ENCODE data around the gene ITM2C. TPM values are rescaled to one million over a fixed set of nuclear protein-coding genes. Genes with fewer than 3 reads are reported as not detected.

Gene ITM2C
- total and polyA plus RNA-seq, 2 of the 13 experiments (the other 11 are each of a cell fraction or from before 2014, with no cell fraction given) = 70.5 to 270 TPM

GRCh38 chr2:230896346-230897115 lies 31.8 kb downstream of the ITM2C start:
- no peak overlapping the region for H3K9ac ChIP-seq (ENCODE audit: insufficient read depth, low read depth, low read length)
- no peak for FAIRE-seq
- BruUV-seq (replicated peaks) = no TSS peak

More at GRCh38 chr2:230896346-230897115, 31.8 kb downstream of the ITM2C start:
- DNase-seq (ENCODE audit: low spot score) (no peak), ATAC-seq (no peak)
- CTCF ChIA-PET (ENCODE audit: low intra/inter-chr PET ratio, low total read pairs) = no interaction called here
- no peaks in the 10 kb centered on the region for H3K4me1 ChIP-seq (ENCODE audit: insufficient read depth, low read length)
- no peak overlapping the region for H2AFZ ChIP-seq (ENCODE audit: low read length)
- H3K27ac ChIP-seq (ENCODE audit: extremely low read length, insufficient read depth, low read length) = no peak overlapping the region
- POLR2A ChIA-PET = no interaction called here
- 39% methylated on average over 19 of the region's 19 CpGs for WGBS (ENCODE audit: low lambda C conversion rate)
- peaks cover 3 to 73% of the 10 kb centered on the region in 2 experiments for H3K27me3 ChIP-seq (ENCODE audit: control insufficient read depth in 1 of 2, insufficient read depth in 2 of 2, low read length in 2 of 2)
- H4K20me1 ChIP-seq (ENCODE audit: insufficient read depth, low read length) = no peaks in the 10 kb centered on the region
- no peak overlapping the region for H3K4me2 ChIP-seq (ENCODE audit: low read depth, low read length)
- H3K9me3 ChIP-seq (ENCODE audit: low read length) = no peaks in the 10 kb centered on the region
- no peak overlapping the region for H3K4me3 ChIP-seq (replicated peaks in 1 of 3; ENCODE audit: insufficient read depth in 1 of 3, low read depth in 2 of 3, low read length in 3 of 3)
- intact Hi-C loops (cut with micrococcal nuclease; ENCODE audit: unreplicated experiment) (no loop called here), in situ Hi-C loops (cut with HindIII; ENCODE audit: extremely low pct_ligation_motif_present, low pct_unique_long_range_greater_than_20kb) (no loop called here)
- H3K79me2 ChIP-seq (ENCODE audit: insufficient read depth, low read length) = no peaks in the 10 kb centered on the region
- TF ChIP-seq SRSF4 (IDR thresholded peaks at IDR 0.05; ENCODE audit: low read depth, low read length, poor library complexity, severe bottlenecking) (no peak), CBFB (CRISPR knock-in tag; IDR thresholded peaks at IDR 0.05) (no peak), ZSCAN25 (CRISPR knock-in tag; IDR thresholded peaks at IDR 0.05) (no peak), KDM5B (CRISPR knock-in tag; IDR thresholded peaks at IDR 0.05; ENCODE audit: borderline replicate concordance) (no peak), ZNF318 (CRISPR knock-in tag; IDR thresholded peaks at IDR 0.05) (no peak), ZBTB34 (CRISPR knock-in tag; IDR thresholded peaks at IDR 0.05) (no peak), SALL2 (CRISPR knock-in tag; IDR thresholded peaks at IDR 0.05) (no peak), ZFP82 (CRISPR knock-in tag; IDR thresholded peaks at IDR 0.05; ENCODE audit: borderline replicate concordance) (no peak), RARA (CRISPR knock-in tag; IDR thresholded peaks at IDR 0.05) (no peak), SUZ12 (IDR thresholded peaks at IDR 0.05; ENCODE audit: low read depth, low read length) (no peak), SETDB1 (CRISPR knock-in tag; IDR thresholded peaks at IDR 0.05; ENCODE audit: borderline replicate concordance) (no peak), CHCHD3 (CRISPR knock-in tag; IDR thresholded peaks at IDR 0.05) (no peak), GTF3A (CRISPR knock-in tag; conservative IDR thresholded peaks at IDR 0.05) (no peak), TARDBP (CRISPR knock-in tag; IDR thresholded peaks at IDR 0.05) (no peak)
- no peaks in the 10 kb centered on the region for H3K36me3 ChIP-seq (replicated peaks in 1 of 2; ENCODE audit: control insufficient read depth in 1 of 2, insufficient read depth in 2 of 2, low read length in 2 of 2)
